Measurements from ENCODE around the gene KIF3C. TPM values are rescaled to one million over a fixed set of nuclear protein-coding genes. Genes with fewer than 3 reads are reported as not detected.
A peak's percentile ranks its signal among the peaks of the same experiment; 100 is the strongest.

The KIF3C gene
- total RNA-seq, 1 experiment from 2014 or later, result 55.7 TPM

- Histone ChIP-seq H3K36me3 (ENCODE audit: control insufficient read depth, insufficient read depth, low read length) (no peaks in the 10 kb centered on the region), H3K9me3 (ENCODE audit: control insufficient read depth, insufficient read depth, low read depth, low read length) (no peaks in the 10 kb centered on the region), H3K4me1 (ENCODE audit: control insufficient read depth, insufficient read depth, low read length) (no peaks in the 10 kb centered on the region; the same call in 1 of the 2 replicates), H3K27me3 (ENCODE audit: control insufficient read depth, insufficient read depth, low read length) (no peaks in the 10 kb centered on the region), H3K27ac (ENCODE audit: low read length) (no peak overlapping the region), H3K4me3 (ENCODE audit: low read depth in 2 of 2, low read length in 2 of 2) (no peak overlapping the region)
- DNase-seq (ENCODE audit: low read depth, low spot score) (peak; percentile 79), ATAC-seq (peak; percentile 93)
- no TSS peak for BruUV-seq (replicated peaks)
- in situ Hi-C loops (cut with HindIII; ENCODE audit: low pct_unique_long_range_greater_than_20kb, low sequenced_read_pairs), result no loop called here
- ChIA-PET POLR2A (no interaction called here), CTCF (no interaction called here)
- TF ChIP-seq SIN3A (IDR thresholded peaks at IDR 0.05; ENCODE audit: borderline replicate concordance, insufficient read depth, low read depth, low read length) (no peak), POLR2AphosphoS5 (IDR thresholded peaks at IDR 0.05; ENCODE audit: low read depth, low read length) (no peak), CTCF (IDR thresholded peaks at IDR 0.05) (no peak), TCF7L2 (IDR thresholded peaks at IDR 0.05; ENCODE audit: low read depth, low read length) (no peak), REST (IDR thresholded peaks at IDR 0.05; ENCODE audit: insufficient read depth in 1 of 2, low read depth in 2 of 2, low read length in 1 of 2) (no peak)
- intact Hi-C loops (cut with micrococcal nuclease; ENCODE audit: unreplicated experiment), result no loop called here
These were observed 96.4 kb downstream of the KIF3C start for GRCh38 chr2:25885933-25886332.

GRCh38 chr2:25881764-25882163 is 100.5 kb downstream of the KIF3C start:
- ChIA-PET CTCF (no interaction called here), POLR2A (no interaction called here)
- intact Hi-C loops (cut with micrococcal nuclease; ENCODE audit: unreplicated experiment) (no loop called here), in situ Hi-C loops (cut with HindIII; ENCODE audit: low pct_unique_long_range_greater_than_20kb, low sequenced_read_pairs) (no loop called here)
- no peak overlapping the region for H3K27ac ChIP-seq (ENCODE audit: low read length)
- H3K27me3 ChIP-seq (ENCODE audit: control insufficient read depth, insufficient read depth, low read length), result no peaks in the 10 kb centered on the region
- H3K4me3 ChIP-seq (ENCODE audit: low read depth in 2 of 2, low read length in 2 of 2), result no peak overlapping the region
- H3K9me3 ChIP-seq (ENCODE audit: control insufficient read depth, insufficient read depth, low read depth, low read length), result no peaks in the 10 kb centered on the region
- BruUV-seq (replicated peaks), result no TSS peak
- H3K36me3 ChIP-seq (ENCODE audit: control insufficient read depth, insufficient read depth, low read length), result no peaks in the 10 kb centered on the region; the same call in 1 of the 2 replicates
- ATAC-seq, result no peak
- peaks cover 7% of the 10 kb centered on the region for H3K4me1 ChIP-seq (ENCODE audit: control insufficient read depth, insufficient read depth, low read length)
- no peak for TF ChIP-seq CTCF (IDR thresholded peaks at IDR 0.05)
- no peak for TF ChIP-seq SIN3A (IDR thresholded peaks at IDR 0.05; ENCODE audit: borderline replicate concordance, insufficient read depth, low read depth, low read length)
- TF ChIP-seq TCF7L2 (IDR thresholded peaks at IDR 0.05; ENCODE audit: low read depth, low read length), result no peak
- TF ChIP-seq POLR2AphosphoS5 (IDR thresholded peaks at IDR 0.05; ENCODE audit: low read depth, low read length), result no peak
- no peak for TF ChIP-seq REST (IDR thresholded peaks at IDR 0.05; ENCODE audit: insufficient read depth in 1 of 2, low read depth in 2 of 2, low read length in 1 of 2)
- no peak for DNase-seq (ENCODE audit: low read depth, low spot score)

Data from Panc1 (cell line).